HepG2 (cell line): Measurements from ENCODE around the gene NCCRP1. TPM values are rescaled to one million over a fixed set of nuclear protein-coding genes. Genes with fewer than 3 reads are reported as not detected.

Experiments used
- ATAC-seq: fragments of 200-7000 bp; cut with Tn5 transposase; 3 replicates; pipeline ENCODE4 v1.9.1; 2020; ENCODE audit warnings: mild to moderate bottlenecking, moderate library complexity
- BruUV-seq: library from RNA; stranded (reverse); fragments of 400-500 nt; replicated peaks from 2 replicates; lab custom pipeline; 2021; lab: Mats Ljungman, UMichigan
- CTCF ChIA-PET: fragments of 300-600 bp; formaldehyde crosslinking; extraction: SDS; loops from one replicate; lab custom pipeline; 2021; ENCODE audit warnings: low total read pairs, inconsistent platforms, low intra/inter-chr PET ratio; lab: Yijun Ruan, JAX
- POLR2A ChIA-PET: fragments of 350-600 bp; sonication (Branson Sonifier 250); formaldehyde crosslinking; loops from one replicate; lab custom pipeline; 2020; ENCODE audit warnings: antibody characterized with exemption, inconsistent platforms; lab: Yijun Ruan, JAX
- DNase-seq: peaks from one replicate; pipeline ENCODE4 v3.0.0-alpha.2; 2015; ENCODE audit warnings: low spot score
- FAIRE-seq: peaks from 3 replicates; lab custom pipeline; 2011; peaks lifted over from hg19 to GRCh38; lab: Jason Lieb, UNC
- H2AFZ ChIP-seq: one replicate; pipeline ENCODE4 v1.6.1; 2011; ENCODE audit warnings: low read length, inconsistent platforms
- H3K27ac ChIP-seq: fragments of 300-600 bp; 3 replicates; pipeline ENCODE4 v1.8.0; 2011; ENCODE audit warnings: mixed run types, mild to moderate bottlenecking, mixed read lengths, low read length, inconsistent platforms; ENCODE audit not compliant: insufficient read depth; ENCODE audit errors: extremely low read length
- H3K27me3 ChIP-seq, 2 experiments: fragments of 200-600 bp in 1 of 2; 2 replicates in 1 of 2; 3 replicates in 1 of 2; pipeline versions ENCODE4 v1.6.0 to v1.8.0; 2011; ENCODE audit warnings: low read length in 2 of 2, mild to moderate bottlenecking in 2 of 2, moderate library complexity in 2 of 2, inconsistent platforms in 1 of 2; ENCODE audit not compliant: insufficient read depth in 2 of 2, control insufficient read depth in 1 of 2
- H3K36me3 ChIP-seq, 2 experiments: fragments of 200-600 bp in 1 of 2; replicated peaks in 1 of 2; 2 replicates in 1 of 2; 3 replicates in 1 of 2; pipeline versions ENCODE4 v1.5.1 to v1.8.0; 2011; ENCODE audit warnings: low read length in 2 of 2, inconsistent platforms in 1 of 2; ENCODE audit not compliant: insufficient read depth in 2 of 2, control insufficient read depth in 1 of 2
- H3K4me1 ChIP-seq: 2 replicates; pipeline ENCODE4 v1.5.1; 2012; ENCODE audit warnings: low read length, inconsistent platforms; ENCODE audit not compliant: insufficient read depth
- H3K4me2 ChIP-seq: 2 replicates; pipeline ENCODE4 v1.6.0; 2011; ENCODE audit warnings: low read depth, low read length, inconsistent platforms
- H3K4me3 ChIP-seq, 3 experiments: fragments of 200-600 bp in 1 of 3; sonication (generic), shearing (Covaris generic) in 1 of 3; replicated peaks in 1 of 3; 2 replicates each; pipeline ENCODE4 v1.5.1; 2011 to 2016; ENCODE audit warnings: low read length in 3 of 3, inconsistent platforms in 2 of 3, low read depth in 2 of 3, mild to moderate bottlenecking in 2 of 3, control low read depth in 1 of 3, mixed read lengths in 1 of 3; ENCODE audit not compliant: insufficient read depth in 1 of 3
- H3K79me2 ChIP-seq: one replicate; pipeline ENCODE4 v1.6.1; 2011; ENCODE audit warnings: low read length, inconsistent platforms; ENCODE audit not compliant: insufficient read depth
- H3K9ac ChIP-seq: 2 replicates; pipeline ENCODE4 v1.6.0; 2011; ENCODE audit warnings: mild to moderate bottlenecking, low read depth, low read length, inconsistent platforms; ENCODE audit not compliant: insufficient read depth
- H3K9me3 ChIP-seq: 2 replicates; pipeline ENCODE4 v1.5.1; 2012; ENCODE audit warnings: mild to moderate bottlenecking, low read length
- H4K20me1 ChIP-seq: 2 replicates; pipeline ENCODE4 v1.6.0; 2011; ENCODE audit warnings: inconsistent platforms, mild to moderate bottlenecking, low read length, moderate library complexity; ENCODE audit not compliant: insufficient read depth
- ATAD3A ChIP-seq: sonication (generic); formaldehyde crosslinking; IDR thresholded peaks from 2 replicates; pipeline ENCODE4 v1.4.0; 2020; ENCODE audit warnings: missing genetic modification reagents
- DPF2 ChIP-seq: sonication (generic); formaldehyde crosslinking; IDR thresholded peaks from 2 replicates; pipeline ENCODE4 v1.4.0; 2020; ENCODE audit warnings: mild to moderate bottlenecking, low read depth, missing genetic modification reagents, borderline replicate concordance
- HOXD1 ChIP-seq: sonication (generic); formaldehyde crosslinking; IDR thresholded peaks from 2 replicates; pipeline ENCODE4 v1.5.0; 2020; ENCODE audit warnings: missing genetic modification reagents
- PAWR ChIP-seq: sonication (generic); formaldehyde crosslinking; IDR thresholded peaks from 2 replicates; pipeline ENCODE4 v1.4.0; 2020; ENCODE audit warnings: missing genetic modification reagents, mild to moderate bottlenecking, borderline replicate concordance
- ZNF496 ChIP-seq: sonication (generic); formaldehyde crosslinking; IDR thresholded peaks from 2 replicates; pipeline ENCODE4 v1.8.1; 2023; ENCODE audit warnings: mild to moderate bottlenecking, moderate library complexity, missing genetic modification reagents; ENCODE audit not compliant: insufficient replicate concordance
- ZNF501 ChIP-seq: sonication (generic); formaldehyde crosslinking; IDR thresholded peaks from 2 replicates; pipeline ENCODE4 v1.5.1; 2020; ENCODE audit warnings: mild to moderate bottlenecking, moderate library complexity, missing genetic modification reagents
- WGBS: methylation state at CpG from one replicate; pipeline ENCODE4 v1.1.6; 2017; ENCODE audit warnings: low lambda C conversion rate; 5-methylcytosine and 5-hydroxymethylcytosine counted together
- in situ Hi-C: cut with HindIII; loops from 2 replicates; pipeline ENCODE4 v1.10.0; 2017; ENCODE audit warnings: low pct_unique_long_range_greater_than_20kb; ENCODE audit not compliant: extremely low pct_ligation_motif_present
- intact Hi-C: fragments of 100-400 bp; cut with micrococcal nuclease; formaldehyde crosslinking; loops from one replicate; pipeline ENCODE4 v1.10.0; 2022; ENCODE audit not compliant: unreplicated experiment
- polyA plus RNA-seq, 8 experiments: library from polyadenylated mRNA; depleted of rRNA in 3 of 8; stranded (reverse) in 7 of 8; unstranded in 1 of 8; fragments of >200 nt; fragmentation: Illumina TruSeq in 4 of 8; extraction: Trizol in 4 of 8; gene quantifications; 2 replicates each; pipeline versions ENCODE4 v1.2.1 to v1.2.3, GENCODE V29; 2011 to 2016; ENCODE audit warnings: low read depth in 4 of 8, missing spikeins in 1 of 8, mixed read lengths in 1 of 8; ENCODE audit not compliant: insufficient read depth in 1 of 8
- total RNA-seq, 5 experiments: library from RNA; depleted of rRNA; stranded (reverse); fragments of >200 nt; fragmentation: Illumina TruSeq; extraction: Trizol; gene quantifications; 2 replicates each; pipeline ENCODE4 v1.2.3, GENCODE V29; 2016; ENCODE audit warnings: low read depth in 1 of 5
- TF ChIP-seq, protein P1 (sequence below): sonication (generic); formaldehyde crosslinking; IDR thresholded peaks from 2 replicates; pipeline ENCODE4 v1.5.0; 2020; ENCODE audit warnings: mild to moderate bottlenecking, missing genetic modification reagents
- TF ChIP-seq, protein P2 (sequence below): IDR thresholded peaks from 2 replicates; pipeline ENCODE4 v1.6.1; 2016; ENCODE audit warnings: mild to moderate bottlenecking, missing biosample characterization, missing genetic modification reagents
- TF ChIP-seq, protein P3 (sequence below): sonication (generic); formaldehyde crosslinking; IDR thresholded peaks from 2 replicates; pipeline ENCODE4 v1.4.0; 2020; ENCODE audit warnings: missing genetic modification reagents
- TF ChIP-seq, protein P4 (sequence below): sonication (generic); formaldehyde crosslinking; IDR thresholded peaks from 2 replicates; pipeline ENCODE4 v1.4.0; 2020; ENCODE audit warnings: missing genetic modification reagents, borderline replicate concordance
- TF ChIP-seq, protein P5 (sequence below): sonication (generic); formaldehyde crosslinking; IDR thresholded peaks from 2 replicates; pipeline ENCODE4 v1.5.1; 2020; ENCODE audit warnings: missing genetic modification reagents, mild to moderate bottlenecking, borderline replicate concordance

Gene NCCRP1
- total and polyA plus RNA-seq, 2 of the 13 experiments (the other 11 are each of a cell fraction or from before 2014, with no cell fraction given) = not detected

DNA sequence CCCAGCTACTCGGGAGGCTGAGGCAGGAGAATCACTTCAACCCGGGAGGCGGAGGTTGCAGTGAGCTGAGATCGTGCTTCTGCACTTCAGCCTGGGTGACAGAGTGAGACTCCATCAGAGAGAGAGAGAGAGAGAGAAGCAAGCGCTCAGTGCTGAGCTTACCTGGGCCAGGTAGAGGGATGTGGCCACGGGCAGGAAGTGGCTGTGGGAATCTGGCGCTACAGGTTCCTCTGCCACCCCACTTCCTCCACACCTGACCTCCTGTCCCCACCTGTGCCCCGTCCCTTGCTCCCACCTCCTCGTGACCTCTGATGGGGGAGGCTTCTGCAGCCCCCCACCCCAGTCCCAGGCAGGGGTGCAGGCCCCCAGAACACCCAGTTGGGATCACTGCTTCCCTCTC lies 1.0 kb upstream of the NCCRP1 start:
- Histone ChIP-seq H3K79me2 (no peaks in the 10 kb centered on the region), H3K4me3 (no peak overlapping the region), H3K4me2 (no peak overlapping the region), H3K36me3 (no peaks in the 10 kb centered on the region), H3K9ac (no peak overlapping the region), H3K4me1 (peaks cover 12% of the 10 kb centered on the region), H3K27ac (no peak overlapping the region), H3K27me3 (peaks cover 5 to 44% of the 10 kb centered on the region in 2 experiments; a peak in 4 of 5 replicates), H3K9me3 (no peaks in the 10 kb centered on the region), H2AFZ (no peak overlapping the region), H4K20me1 (no peaks in the 10 kb centered on the region)
- no peak for FAIRE-seq
- DNase-seq = no peak
- ChIA-PET POLR2A (interaction anchor here (0.8 kb wide), 1 partner anchor 132 kb away, joined by 3 read pairs; no protein-coding TSS in a partner anchor), CTCF (no interaction called here)
- in situ Hi-C loops (no loop called here), intact Hi-C loops (no loop called here)
- TF ChIP-seq ATAD3A (CRISPR knock-in tag) (no peak), ZNF496 (CRISPR knock-in tag) (no peak), HOXD1 (CRISPR knock-in tag) (no peak), ZNF501 (CRISPR knock-in tag) (no peak), PAWR (CRISPR knock-in tag) (no peak), DPF2 (CRISPR knock-in tag) (no peak)
- TF ChIP-seq, protein P1, sequence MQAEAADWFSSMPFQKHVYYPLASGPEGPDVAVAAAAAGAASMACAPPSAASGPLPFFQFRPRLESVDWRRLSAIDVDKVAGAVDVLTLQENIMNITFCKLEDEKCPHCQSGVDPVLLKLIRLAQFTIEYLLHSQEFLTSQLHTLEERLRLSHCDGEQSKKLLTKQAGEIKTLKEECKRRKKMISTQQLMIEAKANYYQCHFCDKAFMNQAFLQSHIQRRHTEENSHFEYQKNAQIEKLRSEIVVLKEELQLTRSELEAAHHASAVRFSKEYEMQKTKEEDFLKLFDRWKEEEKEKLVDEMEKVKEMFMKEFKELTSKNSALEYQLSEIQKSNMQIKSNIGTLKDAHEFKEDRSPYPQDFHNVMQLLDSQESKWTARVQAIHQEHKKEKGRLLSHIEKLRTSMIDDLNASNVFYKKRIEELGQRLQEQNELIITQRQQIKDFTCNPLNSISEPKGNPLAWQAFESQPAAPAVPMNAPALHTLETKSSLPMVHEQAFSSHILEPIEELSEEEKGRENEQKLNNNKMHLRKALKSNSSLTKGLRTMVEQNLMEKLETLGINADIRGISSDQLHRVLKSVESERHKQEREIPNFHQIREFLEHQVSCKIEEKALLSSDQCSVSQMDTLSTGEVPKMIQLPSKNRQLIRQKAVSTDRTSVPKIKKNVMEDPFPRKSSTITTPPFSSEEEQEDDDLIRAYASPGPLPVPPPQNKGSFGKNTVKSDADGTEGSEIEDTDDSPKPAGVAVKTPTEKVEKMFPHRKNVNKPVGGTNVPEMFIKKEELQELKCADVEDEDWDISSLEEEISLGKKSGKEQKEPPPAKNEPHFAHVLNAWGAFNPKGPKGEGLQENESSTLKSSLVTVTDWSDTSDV (CRISPR knock-in tag) = no peak
- TF ChIP-seq, protein P2, sequence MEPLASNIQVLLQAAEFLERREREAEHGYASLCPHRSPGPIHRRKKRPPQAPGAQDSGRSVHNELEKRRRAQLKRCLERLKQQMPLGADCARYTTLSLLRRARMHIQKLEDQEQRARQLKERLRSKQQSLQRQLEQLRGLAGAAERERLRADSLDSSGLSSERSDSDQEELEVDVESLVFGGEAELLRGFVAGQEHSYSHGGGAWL (CRISPR knock-in tag) = no peak
- TF ChIP-seq, protein P3, sequence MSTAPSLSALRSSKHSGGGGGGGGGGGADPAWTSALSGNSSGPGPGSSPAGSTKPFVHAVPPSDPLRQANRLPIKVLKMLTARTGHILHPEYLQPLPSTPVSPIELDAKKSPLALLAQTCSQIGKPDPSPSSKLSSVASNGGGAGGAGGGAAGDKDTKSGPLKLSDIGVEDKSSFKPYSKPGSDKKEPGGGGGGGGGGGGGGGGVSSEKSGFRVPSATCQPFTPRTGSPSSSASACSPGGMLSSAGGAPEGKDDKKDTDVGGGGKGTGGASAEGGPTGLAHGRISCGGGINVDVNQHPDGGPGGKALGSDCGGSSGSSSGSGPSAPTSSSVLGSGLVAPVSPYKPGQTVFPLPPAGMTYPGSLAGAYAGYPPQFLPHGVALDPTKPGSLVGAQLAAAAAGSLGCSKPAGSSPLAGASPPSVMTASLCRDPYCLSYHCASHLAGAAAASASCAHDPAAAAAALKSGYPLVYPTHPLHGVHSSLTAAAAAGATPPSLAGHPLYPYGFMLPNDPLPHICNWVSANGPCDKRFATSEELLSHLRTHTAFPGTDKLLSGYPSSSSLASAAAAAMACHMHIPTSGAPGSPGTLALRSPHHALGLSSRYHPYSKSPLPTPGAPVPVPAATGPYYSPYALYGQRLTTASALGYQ = no peak
- TF ChIP-seq, protein P4, sequence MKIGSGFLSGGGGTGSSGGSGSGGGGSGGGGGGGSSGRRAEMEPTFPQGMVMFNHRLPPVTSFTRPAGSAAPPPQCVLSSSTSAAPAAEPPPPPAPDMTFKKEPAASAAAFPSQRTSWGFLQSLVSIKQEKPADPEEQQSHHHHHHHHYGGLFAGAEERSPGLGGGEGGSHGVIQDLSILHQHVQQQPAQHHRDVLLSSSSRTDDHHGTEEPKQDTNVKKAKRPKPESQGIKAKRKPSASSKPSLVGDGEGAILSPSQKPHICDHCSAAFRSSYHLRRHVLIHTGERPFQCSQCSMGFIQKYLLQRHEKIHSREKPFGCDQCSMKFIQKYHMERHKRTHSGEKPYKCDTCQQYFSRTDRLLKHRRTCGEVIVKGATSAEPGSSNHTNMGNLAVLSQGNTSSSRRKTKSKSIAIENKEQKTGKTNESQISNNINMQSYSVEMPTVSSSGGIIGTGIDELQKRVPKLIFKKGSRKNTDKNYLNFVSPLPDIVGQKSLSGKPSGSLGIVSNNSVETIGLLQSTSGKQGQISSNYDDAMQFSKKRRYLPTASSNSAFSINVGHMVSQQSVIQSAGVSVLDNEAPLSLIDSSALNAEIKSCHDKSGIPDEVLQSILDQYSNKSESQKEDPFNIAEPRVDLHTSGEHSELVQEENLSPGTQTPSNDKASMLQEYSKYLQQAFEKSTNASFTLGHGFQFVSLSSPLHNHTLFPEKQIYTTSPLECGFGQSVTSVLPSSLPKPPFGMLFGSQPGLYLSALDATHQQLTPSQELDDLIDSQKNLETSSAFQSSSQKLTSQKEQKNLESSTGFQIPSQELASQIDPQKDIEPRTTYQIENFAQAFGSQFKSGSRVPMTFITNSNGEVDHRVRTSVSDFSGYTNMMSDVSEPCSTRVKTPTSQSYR (CRISPR knock-in tag) = no peak
- TF ChIP-seq, protein P5, sequence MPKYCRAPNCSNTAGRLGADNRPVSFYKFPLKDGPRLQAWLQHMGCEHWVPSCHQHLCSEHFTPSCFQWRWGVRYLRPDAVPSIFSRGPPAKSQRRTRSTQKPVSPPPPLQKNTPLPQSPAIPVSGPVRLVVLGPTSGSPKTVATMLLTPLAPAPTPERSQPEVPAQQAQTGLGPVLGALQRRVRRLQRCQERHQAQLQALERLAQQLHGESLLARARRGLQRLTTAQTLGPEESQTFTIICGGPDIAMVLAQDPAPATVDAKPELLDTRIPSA = no peak
- no peak for ATAC-seq
- no TSS peak for BruUV-seq
- WGBS = 29% methylated on average over 9 of the region's 9 CpGs
